Esophagus muscularis mucosa (tissue), 4 donors: Measurements from ENCODE around the gene SGTB. TPM values are rescaled to one million over a fixed set of nuclear protein-coding genes. Genes with fewer than 3 reads are reported as not detected.

ENCODE experiments used
- DNase-seq: peaks from one replicate; pipeline ENCODE4 v3.0.0-alpha.2; 2017; ENCODE audit errors: extremely low spot score
- H3K27ac ChIP-seq, 4 donors: fragments of 200-600 bp; sonication (generic); replicated peaks in 1 of 4; 1 replicate in 3 of 4; 2 replicates in 1 of 4; pipeline ENCODE4 v1.5.1; 2016 to 2019; ENCODE audit warnings: mild to moderate bottlenecking in 1 of 4
- H3K27me3 ChIP-seq, 4 donors: fragments of 200-600 bp; sonication (generic); one replicate each; pipeline versions ENCODE4 v1.5.1 to v1.6.0; 2016 to 2019
- H3K36me3 ChIP-seq, 4 donors: fragments of 200-600 bp; sonication (generic); one replicate each; pipeline ENCODE4 v1.5.1; 2016 to 2019
- H3K4me1 ChIP-seq, 4 donors: fragments of 200-600 bp; sonication (generic); one replicate each; pipeline ENCODE4 v1.5.1; 2016 to 2019
- H3K4me3 ChIP-seq, 4 donors: fragments of 200-600 bp; sonication (generic); 1 replicate in 2 of 4; 2 replicates in 2 of 4; pipeline ENCODE4 v1.5.1; 2016 to 2019; ENCODE audit warnings: mild to moderate bottlenecking in 4 of 4, moderate library complexity in 1 of 4
- H3K9me3 ChIP-seq, 4 donors: fragments of 200-600 bp; sonication (generic); 1 replicate in 3 of 4; 2 replicates in 1 of 4; pipeline ENCODE4 v1.5.1; 2016 to 2019
- CTCF ChIP-seq, 3 experiments: fragments of 200-600 bp in 2 of 3; fragments of 450-650 bp in 1 of 3; sonication (generic) in 2 of 3; IDR thresholded peaks; one replicate each; pipeline ENCODE4 v1.5.1; 2017 to 2019; ENCODE audit warnings: antibody characterized with exemption in 3 of 3, mild to moderate bottlenecking in 2 of 3, moderate library complexity in 1 of 3
- EP300 ChIP-seq: sonication (generic); formaldehyde crosslinking; IDR thresholded peaks from one replicate; pipeline ENCODE4 v1.6.1; 2017; ENCODE audit warnings: antibody characterized with exemption
- POLR2A ChIP-seq: fragments of 450-650 bp; IDR thresholded peaks from one replicate; pipeline ENCODE4 v1.6.1; 2017; ENCODE audit warnings: antibody characterized with exemption, moderate library complexity, mild to moderate bottlenecking, low read depth
- POLR2AphosphoS5 ChIP-seq, 2 donors: sonication (generic); formaldehyde crosslinking; IDR thresholded peaks; one replicate each; pipeline ENCODE4 v1.6.1; 2017; ENCODE audit warnings: antibody characterized with exemption in 2 of 2
- WGBS: methylation state at CpG from one replicate; pipeline ENCODE4 v1.1.5; 2018; 5-methylcytosine and 5-hydroxymethylcytosine counted together
- intact Hi-C: fragments of 100-400 bp; cut with DNase I; formaldehyde crosslinking; loops from one replicate; pipeline ENCODE4 v1.15.1; 2023
- total RNA-seq, 4 donors: library from RNA; depleted of rRNA; stranded (reverse); fragments of >200 nt; gene quantifications; one replicate each; pipeline versions ENCODE4 v1.1.0 to v1.2.1, GENCODE V29; 2016

SGTB gene
- total RNA-seq, 4 donors from 2014 or later, result 11.4 to 16.5 (median 14.4) TPM

- TF ChIP-seq EP300 (no peak), CTCF (IDR thresholded peaks at IDR 0.05) (peak in 1 of 3 experiments; percentile 15)
- WGBS, result 60% methylated on average over 2 of the region's 2 CpGs
- no peak overlapping the region for H3K27ac ChIP-seq
- no peak for DNase-seq
- H3K9me3 ChIP-seq, result no peaks in the 10 kb centered on the region
- H3K4me3 ChIP-seq, result no peak overlapping the region
- no peaks in the 10 kb centered on the region for H3K27me3 ChIP-seq
- intact Hi-C loops, result no loop called here
- peaks cover 0 to 7% (median 2%) of the 10 kb centered on the region in 4 donors for H3K4me1 ChIP-seq
- peaks cover 0 to 18% (median 2%) of the 10 kb centered on the region in 4 donors for H3K36me3 ChIP-seq
These were observed 38.8 kb upstream of the SGTB start for GRCh38 chr5:65760504-65761275.

GRCh38 chr5:65758546-65759144 is 36.7 kb upstream of the SGTB start:
- Histone ChIP-seq H3K9me3 (no peaks in the 10 kb centered on the region), H3K27me3 (no peaks in the 10 kb centered on the region), H3K4me3 (no peak overlapping the region), H3K27ac (no peak overlapping the region), H3K4me1 (peaks cover 0 to 7% (median 2%) of the 10 kb centered on the region in 4 donors), H3K36me3 (peaks cover 0 to 18% (median 2%) of the 10 kb centered on the region in 4 donors)
- intact Hi-C loops, result no loop called here
- DNase-seq, result no peak
- TF ChIP-seq EP300 (no peak), POLR2AphosphoS5 (IDR thresholded peaks at IDR 0.05) (no peak), POLR2A (no peak), CTCF (IDR thresholded peaks at IDR 0.05) (no peak)
- 83% methylated on average over 4 of the region's 4 CpGs for WGBS

GRCh38 chr5:65753189-65753588 is 31.3 kb upstream of the SGTB start:
- no peak for DNase-seq
- Histone ChIP-seq H3K4me1 (peaks cover 0 to 3% (median 0%) of the 10 kb centered on the region in 4 donors), H3K27me3 (no peaks in the 10 kb centered on the region), H3K36me3 (no peaks in the 10 kb centered on the region), H3K9me3 (no peaks in the 10 kb centered on the region), H3K4me3 (no peak overlapping the region), H3K27ac (no peak overlapping the region)
- 96% methylated on average over 8 of the region's 8 CpGs for WGBS
- TF ChIP-seq CTCF (IDR thresholded peaks at IDR 0.05) (no peak), POLR2A (no peak), EP300 (no peak), POLR2AphosphoS5 (IDR thresholded peaks at IDR 0.05) (no peak)
- intact Hi-C loops, result no loop called here

- Histone ChIP-seq H3K9me3 (no peaks in the 10 kb centered on the region), H3K27me3 (no peaks in the 10 kb centered on the region), H3K4me3 (no peak overlapping the region), H3K27ac (no peak overlapping the region), H3K36me3 (no peaks in the 10 kb centered on the region), H3K4me1 (peaks cover 0 to 3% (median 0%) of the 10 kb centered on the region in 4 donors)
- WGBS, result 76% methylated on average over 2 of the region's 2 CpGs
- TF ChIP-seq POLR2A (no peak), EP300 (no peak)
- DNase-seq, result no peak
- intact Hi-C loops, result no loop called here
These were observed 29.0 kb upstream of the SGTB start for GRCh38 chr5:65750938-65751337.

- WGBS, result 95% methylated on average over 5 of the region's 5 CpGs
- intact Hi-C loops, result no loop called here
- TF ChIP-seq POLR2A, result no peak
- TF ChIP-seq CTCF (IDR thresholded peaks at IDR 0.05), result no peak
- no peak for TF ChIP-seq POLR2AphosphoS5 (IDR thresholded peaks at IDR 0.05)
- no peak for TF ChIP-seq EP300
- Histone ChIP-seq H3K27ac (no peak overlapping the region), H3K4me1 (peaks cover 0 to 3% (median 0%) of the 10 kb centered on the region in 4 donors), H3K9me3 (no peaks in the 10 kb centered on the region), H3K27me3 (no peaks in the 10 kb centered on the region), H3K36me3 (no peaks in the 10 kb centered on the region), H3K4me3 (no peak overlapping the region)
- DNase-seq, result no peak
These were observed 28.0 kb upstream of the SGTB start for GRCh38 chr5:65749956-65750355.
